Brain pericyte (primary cell): ENCODE data around the gene ZXDA.
"Not testable (repeated sequence)": the region's sequence is repeated elsewhere in the genome, so short reads cannot be mapped to it uniquely, and the experiment has no call there.

Experiments
- DNase-seq: peaks from one replicate; pipeline ENCODE4 v3.0.0-alpha.2; 2012; ENCODE audit warnings: low read depth, low spot score

ZXDA gene

GRCh38 chrX:57910287-57910912 is at the start of gene ZXDA:
Gene ZXDA (minus strand): TSS chrX:57910458. CDS start chrX:57910420, 38 bp downstream.
- not testable (repeated sequence) for DNase-seq

- no peak for DNase-seq
Measured at GRCh38 chrX:57952320-57952678, 42.0 kb upstream of the ZXDA start.

DNA sequence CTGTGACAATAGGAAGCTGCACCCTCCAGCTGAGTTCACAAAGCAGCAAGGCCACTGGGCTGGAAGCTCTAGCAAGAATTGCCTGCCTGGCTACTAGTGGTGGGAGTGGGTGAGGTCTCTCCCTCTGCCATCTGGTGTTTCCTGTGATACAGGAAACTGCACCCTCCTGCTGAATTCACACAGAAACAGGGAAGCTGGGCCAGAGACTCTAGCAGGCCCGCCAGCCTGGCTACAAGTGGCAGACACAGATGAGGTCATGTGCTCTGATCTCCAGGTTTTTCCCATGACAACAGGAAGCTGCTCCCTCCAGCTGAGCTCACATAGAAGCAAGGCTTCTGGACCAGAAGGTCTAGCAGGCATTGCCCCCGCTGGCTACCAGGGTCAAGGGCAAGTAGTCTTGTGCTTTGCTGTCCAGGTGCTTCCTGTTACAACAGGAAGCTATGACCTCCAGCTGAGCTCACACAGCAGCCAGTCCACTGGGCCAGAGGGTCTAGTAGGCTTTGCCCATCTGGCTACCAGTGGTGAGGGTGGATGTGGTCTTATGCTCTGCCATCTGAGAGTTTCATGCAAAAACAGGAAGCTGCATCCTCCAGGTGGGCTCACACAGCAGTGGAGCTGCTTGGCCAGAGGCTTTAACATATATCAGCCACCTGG is 41.5 kb upstream of the ZXDA start:
- DNase-seq = no peak

DNA sequence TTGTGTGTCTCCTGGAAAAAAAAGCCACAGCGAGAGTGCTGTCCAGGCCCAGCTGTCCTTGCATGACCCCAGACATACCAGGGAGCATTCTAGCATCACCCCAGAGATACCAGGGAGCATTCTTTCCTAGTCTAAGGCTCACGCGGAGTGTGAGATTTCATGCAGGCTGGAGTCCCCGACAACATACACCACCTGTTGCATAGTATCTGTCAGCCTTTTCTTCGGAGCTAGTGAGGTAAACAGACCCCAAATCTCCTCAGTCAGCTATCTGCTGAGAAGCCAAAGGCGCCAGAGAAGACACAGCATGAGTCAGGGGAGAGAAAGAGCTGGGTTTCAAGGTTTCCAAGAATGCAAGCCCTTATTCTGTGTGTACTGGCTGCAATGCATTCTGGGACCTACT is 23.1 kb upstream of the ZXDA start:
- DNase-seq = no peak

DNA sequence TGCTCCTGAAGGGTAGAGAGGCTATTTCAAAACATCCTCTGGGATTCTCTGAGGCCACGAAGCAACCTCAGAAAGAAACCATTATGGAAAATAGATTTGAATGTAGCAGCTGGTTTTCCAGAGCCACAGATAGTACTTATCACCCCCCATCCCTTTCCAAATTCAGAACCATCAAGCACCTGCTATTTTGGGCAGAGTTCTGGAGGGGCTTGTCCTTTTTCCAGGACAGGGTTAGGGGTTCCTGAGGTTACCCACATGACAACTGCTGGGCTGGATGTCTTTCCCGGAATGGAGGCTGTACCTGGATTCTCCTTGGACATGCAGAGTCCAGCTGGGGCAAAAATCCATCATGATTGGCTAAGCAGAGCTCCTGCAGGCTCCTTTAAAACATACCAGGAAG is 22.0 kb upstream of the ZXDA start:
- no peak for DNase-seq

DNA sequence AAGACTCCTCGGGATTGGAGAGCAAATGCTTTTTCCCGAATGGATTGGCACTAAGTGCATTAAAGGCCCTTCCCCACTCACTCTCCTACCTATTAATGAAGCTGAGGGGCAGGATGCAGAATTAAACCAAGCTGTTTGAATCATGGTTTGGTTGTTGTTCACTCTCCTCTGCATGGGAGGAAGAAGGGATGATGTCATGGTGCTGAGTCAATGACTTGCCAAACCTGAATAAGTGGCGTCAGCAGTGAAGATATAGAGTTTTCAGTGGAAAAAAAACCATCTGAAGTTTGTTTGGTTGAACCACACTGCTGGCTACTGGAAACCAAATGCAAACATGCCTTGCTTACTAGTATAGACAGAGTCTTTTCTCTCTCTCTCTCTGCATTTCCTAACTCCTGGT is 19.8 kb upstream of the ZXDA start:
- no peak for DNase-seq

DNA sequence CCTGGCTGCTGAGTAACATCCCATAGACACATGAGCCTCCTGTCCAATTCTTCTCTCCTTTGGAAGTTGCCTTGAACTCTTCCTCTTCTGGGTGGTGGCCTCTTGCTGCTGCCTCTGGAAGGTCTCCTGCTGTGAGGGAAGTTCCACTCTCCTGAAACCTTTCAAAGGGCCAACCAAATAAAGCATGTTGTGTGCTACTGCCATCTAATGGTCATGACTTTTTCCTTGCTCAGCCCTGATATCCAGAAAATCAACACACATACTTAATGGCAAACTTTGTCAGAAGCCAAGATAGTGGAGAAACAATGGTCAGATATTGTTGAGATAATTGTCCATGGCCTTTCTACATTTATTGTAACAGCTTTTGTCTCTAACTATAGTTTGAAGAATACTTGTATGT is 19.1 kb upstream of the ZXDA start:
- DNase-seq = no peak

GRCh38 chrX:57925806-57926205 is 15.5 kb upstream of the ZXDA start:
- no peak for DNase-seq

- DNase-seq = no peak
Measured at GRCh38 chrX:57918750-57919436, 8.6 kb upstream of the ZXDA start.

GRCh38 chrX:57915680-57916079 is 5.4 kb upstream of the ZXDA start:
- no peak for DNase-seq

- DNase-seq = not testable (repeated sequence)
Measured at GRCh38 chrX:57909595-57910286, 517 bp downstream of the ZXDA start.

DNA sequence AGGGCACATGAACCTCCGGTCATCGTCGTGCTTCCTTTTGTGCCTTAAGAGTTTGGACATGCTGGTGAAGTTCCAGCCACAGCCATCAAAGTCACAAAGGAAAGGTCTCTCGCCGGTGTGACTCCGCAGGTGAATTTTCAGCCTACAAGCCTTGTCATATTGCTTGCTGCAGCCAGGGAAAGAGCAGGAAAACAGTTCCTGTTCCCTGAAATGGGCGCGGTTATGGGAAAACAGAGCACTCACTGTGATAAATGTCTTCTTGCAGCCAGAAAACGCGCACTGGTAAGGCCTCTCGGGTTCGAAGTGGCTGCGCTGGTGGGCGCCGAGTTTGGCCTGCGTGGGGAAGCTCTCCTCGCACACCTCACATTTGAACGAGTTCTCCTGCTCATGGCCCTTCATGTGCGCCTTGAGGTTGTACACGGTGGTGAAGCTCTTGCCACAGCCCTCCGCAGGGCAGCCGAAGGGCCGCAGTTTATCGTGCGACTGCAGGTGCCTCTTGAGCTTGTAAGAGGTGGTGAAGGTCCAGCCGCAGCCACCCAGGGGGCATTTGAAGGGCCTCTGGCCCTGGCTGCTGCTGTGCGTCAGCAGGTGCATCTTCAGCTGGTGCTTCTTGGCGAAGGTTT is 1.2 kb downstream of the ZXDA start:
- not testable (repeated sequence) for DNase-seq

- no peak for DNase-seq
Measured at GRCh38 chrX:57906790-57907189, 3.5 kb downstream of the ZXDA start.

- no peak for DNase-seq
Measured at GRCh38 chrX:57905141-57905540, 5.1 kb downstream of the ZXDA start.

- DNase-seq = no peak
Measured at GRCh38 chrX:57904176-57904880, 5.9 kb downstream of the ZXDA start.

GRCh38 chrX:57902633-57903032 is 7.6 kb downstream of the ZXDA start:
- DNase-seq = no peak

GRCh38 chrX:57901466-57901865 is 8.8 kb downstream of the ZXDA start:
- no peak for DNase-seq

DNA sequence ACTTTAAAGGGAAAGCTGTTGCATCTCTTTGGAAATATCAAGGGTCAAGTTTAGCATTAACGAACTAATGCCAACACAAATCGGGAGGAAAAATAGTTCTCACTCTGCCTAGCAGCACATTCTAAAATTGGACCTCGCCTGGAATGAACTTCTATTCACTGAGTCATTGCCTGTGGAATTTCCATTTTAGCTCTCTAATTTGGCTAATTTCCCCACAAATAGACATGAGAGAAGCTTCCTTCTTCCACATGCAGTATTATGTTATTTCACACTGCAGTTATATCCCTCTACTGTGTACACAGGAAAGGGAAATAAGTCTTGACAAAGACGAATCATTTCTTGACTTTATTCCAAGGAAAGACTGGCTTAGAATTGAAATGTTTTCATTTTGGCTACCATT is 9.3 kb downstream of the ZXDA start:
- DNase-seq = no peak

DNA sequence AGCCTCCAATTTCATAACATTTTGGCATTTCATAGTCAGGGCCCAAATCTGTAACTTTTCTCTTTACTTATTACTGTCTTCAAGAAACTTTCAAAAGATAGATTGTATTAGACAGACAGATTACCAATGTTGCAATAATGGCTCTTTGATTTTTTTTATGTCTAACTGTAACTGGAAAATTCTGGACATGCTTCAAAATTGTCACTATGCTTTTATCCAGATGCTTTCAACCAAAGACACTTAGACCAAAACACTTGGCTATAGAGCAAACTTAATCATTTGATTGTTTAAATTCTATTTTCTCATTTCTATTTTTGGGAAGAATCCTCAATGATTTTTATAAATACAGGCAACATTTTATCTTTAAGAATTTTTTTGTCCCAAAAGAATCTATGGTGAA is 10.4 kb downstream of the ZXDA start:
- no peak for DNase-seq

DNA sequence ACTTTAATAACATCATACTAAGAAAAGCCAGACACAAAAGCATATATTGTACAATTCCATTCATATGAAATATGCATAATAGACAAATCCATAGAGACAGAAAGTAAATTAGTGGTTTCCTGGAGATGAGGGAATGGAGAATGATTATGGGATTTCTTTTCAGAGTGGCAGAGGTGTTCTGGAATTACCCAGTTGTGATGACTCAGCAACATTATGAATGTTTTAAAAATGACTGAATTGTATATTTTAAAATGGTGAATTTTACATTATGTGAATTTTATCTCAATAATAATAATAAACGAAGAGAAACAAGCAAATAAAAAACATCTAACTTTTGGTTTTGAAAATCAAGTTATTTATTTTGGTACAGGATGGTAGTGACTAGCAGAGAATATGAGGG is 11.2 kb downstream of the ZXDA start:
- DNase-seq = no peak

GRCh38 chrX:57871463-57871862 is 38.8 kb downstream of the ZXDA start:
- DNase-seq = no peak
